Tibial artery (tissue), 4 donors: ENCODE results near the gene PPP2R2C.

Experiments
- DNase-seq, 2 donors: peaks; one replicate each; pipeline ENCODE4 v3.0.0-alpha.2; 2019
- H3K27ac ChIP-seq, 2 donors: fragments of 200-600 bp; sonication (generic) in 1 of 2; 1 replicate in 1 of 2; 2 replicates in 1 of 2; pipeline ENCODE4 v1.5.1; 2018 to 2019; ENCODE audit warnings: mild to moderate bottlenecking in 1 of 2
- H3K27me3 ChIP-seq, 2 donors: fragments of 200-600 bp; sonication (generic) in 1 of 2; one replicate each; pipeline versions ENCODE4 v1.5.1 to v1.6.0; 2016 to 2019
- H3K36me3 ChIP-seq, 3 donors: fragments of 200-600 bp; sonication (generic) in 2 of 3; one replicate each; pipeline ENCODE4 v1.5.1; 2016 to 2019; ENCODE audit warnings: mild to moderate bottlenecking in 2 of 3
- H3K4me1 ChIP-seq, 4 donors: fragments of 200-600 bp; sonication (generic) in 2 of 4; 1 replicate in 3 of 4; 2 replicates in 1 of 4; pipeline ENCODE4 v1.5.1; 2016 to 2019
- H3K4me3 ChIP-seq, 2 donors: fragments of 200-600 bp; sonication (generic) in 1 of 2; 1 replicate in 1 of 2; 2 replicates in 1 of 2; pipeline ENCODE4 v1.5.1; 2018 to 2019; ENCODE audit warnings: mild to moderate bottlenecking in 2 of 2
- H3K9me3 ChIP-seq, 3 donors: fragments of 200-600 bp; sonication (generic) in 1 of 3; one replicate each; pipeline ENCODE4 v1.5.1; 2016 to 2019
- intact Hi-C: fragments of 100-400 bp; cut with DNase I; formaldehyde crosslinking; loops from one replicate; pipeline ENCODE4 v1.15.0; 2023; ENCODE audit warnings: low total_unique reads
- TF ChIP-seq, protein P1 (sequence below), 2 experiments: fragments of 200-600 bp in 1 of 2; fragments of 450-650 bp in 1 of 2; IDR thresholded peaks; one replicate each; pipeline ENCODE4 v1.5.1; 2017 to 2019; ENCODE audit warnings: antibody characterized with exemption in 2 of 2, mild to moderate bottlenecking in 1 of 2, moderate library complexity in 1 of 2

Gene PPP2R2C

DNA sequence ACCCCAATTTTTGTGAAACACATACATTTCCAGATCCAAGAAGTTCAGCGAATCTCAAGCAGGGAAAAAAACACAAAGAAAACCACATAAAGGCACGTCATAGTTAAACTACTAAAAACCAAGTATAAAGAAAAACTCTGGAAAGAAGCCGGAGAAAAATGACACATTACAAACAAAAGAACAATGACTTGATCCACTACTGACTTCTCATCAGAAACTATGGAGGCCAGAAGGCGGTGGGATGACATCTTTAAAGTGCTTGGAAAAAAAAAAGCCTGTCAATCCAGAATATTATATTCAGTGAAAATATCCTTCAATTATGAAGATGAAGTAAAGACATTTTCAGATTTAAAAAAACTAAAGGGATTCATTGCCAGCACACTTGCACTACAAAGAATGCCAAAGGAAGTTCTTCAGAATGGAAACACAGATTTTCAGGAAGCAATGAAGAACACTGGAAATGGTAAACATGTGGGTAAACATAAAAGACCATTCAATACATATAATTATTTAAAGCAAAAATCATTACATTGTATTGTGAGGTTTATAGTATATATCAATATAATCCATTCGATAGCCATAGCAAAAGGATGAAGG lies 32.6 kb upstream of the PPP2R2C start:
- intact Hi-C loops, result no loop called here

DNA sequence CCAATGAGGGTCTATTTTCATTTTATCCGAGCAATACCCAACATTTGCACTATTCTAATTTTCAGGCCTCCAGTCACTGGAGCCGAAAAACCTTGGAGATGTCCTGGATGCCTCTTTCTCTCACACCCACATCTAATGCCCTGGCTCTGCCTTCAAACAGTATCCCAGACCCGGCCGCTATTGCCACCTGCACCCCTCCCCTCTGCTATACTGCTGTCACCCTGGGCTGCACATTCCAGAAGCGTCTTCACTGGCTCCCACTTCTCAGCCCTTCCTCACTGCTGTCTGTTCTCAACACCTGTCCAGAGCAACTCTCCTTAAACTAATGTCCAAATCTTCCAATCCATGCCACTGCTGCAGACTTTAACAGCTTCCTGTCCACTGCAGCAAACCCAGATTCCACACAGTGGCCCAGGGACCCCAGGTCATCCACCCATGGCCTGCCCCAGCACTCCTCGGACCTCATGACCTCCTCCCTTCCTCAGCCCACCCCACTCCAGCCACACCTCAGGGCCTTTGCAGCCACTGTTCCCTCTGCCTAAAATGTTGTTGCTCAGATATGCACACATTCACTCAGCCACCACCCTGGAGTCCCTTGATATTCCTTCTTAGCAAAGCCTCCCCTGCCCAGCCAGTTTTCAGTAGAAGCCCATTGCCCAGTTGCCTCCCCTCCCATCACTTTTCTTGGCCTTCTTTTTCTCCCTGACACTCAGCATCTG lies 30.5 kb upstream of the PPP2R2C start:
- Histone ChIP-seq H3K4me3 (no peak overlapping the region), H3K36me3 (no peaks in the 10 kb centered on the region), H3K9me3 (peaks cover 0 to 34% (median 5%) of the 10 kb centered on the region in 3 donors), H3K4me1 (no peaks in the 10 kb centered on the region), H3K27ac (no peak overlapping the region), H3K27me3 (peaks cover 0 to 16% of the 10 kb centered on the region in 2 donors)
- intact Hi-C loops, result no loop called here
- TF ChIP-seq, protein P1, sequence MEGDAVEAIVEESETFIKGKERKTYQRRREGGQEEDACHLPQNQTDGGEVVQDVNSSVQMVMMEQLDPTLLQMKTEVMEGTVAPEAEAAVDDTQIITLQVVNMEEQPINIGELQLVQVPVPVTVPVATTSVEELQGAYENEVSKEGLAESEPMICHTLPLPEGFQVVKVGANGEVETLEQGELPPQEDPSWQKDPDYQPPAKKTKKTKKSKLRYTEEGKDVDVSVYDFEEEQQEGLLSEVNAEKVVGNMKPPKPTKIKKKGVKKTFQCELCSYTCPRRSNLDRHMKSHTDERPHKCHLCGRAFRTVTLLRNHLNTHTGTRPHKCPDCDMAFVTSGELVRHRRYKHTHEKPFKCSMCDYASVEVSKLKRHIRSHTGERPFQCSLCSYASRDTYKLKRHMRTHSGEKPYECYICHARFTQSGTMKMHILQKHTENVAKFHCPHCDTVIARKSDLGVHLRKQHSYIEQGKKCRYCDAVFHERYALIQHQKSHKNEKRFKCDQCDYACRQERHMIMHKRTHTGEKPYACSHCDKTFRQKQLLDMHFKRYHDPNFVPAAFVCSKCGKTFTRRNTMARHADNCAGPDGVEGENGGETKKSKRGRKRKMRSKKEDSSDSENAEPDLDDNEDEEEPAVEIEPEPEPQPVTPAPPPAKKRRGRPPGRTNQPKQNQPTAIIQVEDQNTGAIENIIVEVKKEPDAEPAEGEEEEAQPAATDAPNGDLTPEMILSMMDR (IDR thresholded peaks at IDR 0.05), result no peak
- DNase-seq, result no peak

More for the DNA sequence above, 32.6 kb upstream of the PPP2R2C start:
- TF ChIP-seq, protein P1 (IDR thresholded peaks at IDR 0.05), result no peak
- H3K36me3 ChIP-seq, result no peaks in the 10 kb centered on the region
- H3K27ac ChIP-seq, result no peak overlapping the region
- H3K4me1 ChIP-seq, result no peaks in the 10 kb centered on the region
- no peak for DNase-seq
- no peak overlapping the region for H3K4me3 ChIP-seq
- peaks cover 0 to 34% (median 5%) of the 10 kb centered on the region in 3 donors for H3K9me3 ChIP-seq
- H3K27me3 ChIP-seq, result peaks cover 0 to 14% of the 10 kb centered on the region in 2 donors

DNA sequence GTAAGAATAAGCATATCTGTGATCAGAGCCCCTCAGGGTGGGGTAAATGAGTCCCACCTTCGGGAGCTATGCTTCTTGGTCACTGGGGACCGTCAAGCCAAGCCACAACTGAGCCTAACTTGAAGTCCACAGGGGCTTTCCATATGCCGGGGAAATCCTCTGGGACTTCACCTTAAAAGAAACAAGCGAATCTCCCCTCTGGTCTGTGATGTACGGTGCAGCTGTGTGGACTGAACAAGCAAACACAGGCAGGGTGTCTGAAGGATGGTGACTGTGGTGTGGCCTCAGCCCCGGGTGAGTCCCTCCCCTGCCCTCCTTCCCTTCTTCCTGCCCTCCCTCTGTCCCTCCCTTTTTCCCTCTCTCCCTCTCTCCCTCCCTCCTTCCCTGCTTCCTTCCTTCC lies 29.7 kb upstream of the PPP2R2C start:
- H3K9me3 ChIP-seq, result peaks cover 0 to 32% (median 5%) of the 10 kb centered on the region in 3 donors
- no peak overlapping the region for H3K4me3 ChIP-seq
- H3K36me3 ChIP-seq, result no peaks in the 10 kb centered on the region
- peaks cover 0 to 16% of the 10 kb centered on the region in 2 donors for H3K27me3 ChIP-seq
- H3K4me1 ChIP-seq, result no peaks in the 10 kb centered on the region
- intact Hi-C loops, result no loop called here
- DNase-seq, result no peak
- no peak overlapping the region for H3K27ac ChIP-seq
- TF ChIP-seq, protein P1 (IDR thresholded peaks at IDR 0.05), result no peak

DNA sequence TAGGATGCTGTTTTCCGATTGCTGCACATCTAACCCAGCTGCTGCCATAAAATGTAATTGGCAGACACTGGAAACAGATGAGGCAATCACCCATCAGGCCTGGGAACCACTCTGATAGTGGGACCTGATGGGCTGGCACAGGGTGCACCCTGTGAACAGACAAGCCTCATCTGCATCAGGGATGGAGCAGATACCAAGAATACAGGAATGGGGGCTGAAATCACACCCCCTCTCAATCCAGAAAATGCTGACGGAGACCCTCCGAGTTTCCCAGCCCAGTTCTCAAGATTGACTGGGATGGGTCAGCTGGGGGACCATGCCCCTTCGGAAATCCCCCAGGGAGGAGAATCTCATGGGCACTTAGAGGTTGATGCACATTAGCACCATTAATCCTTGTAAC lies 28.8 kb upstream of the PPP2R2C start:
- H3K36me3 ChIP-seq, result no peaks in the 10 kb centered on the region
- H3K27me3 ChIP-seq, result peaks cover 0 to 16% of the 10 kb centered on the region in 2 donors
- no peak overlapping the region for H3K27ac ChIP-seq
- no peak for DNase-seq
- no peak overlapping the region for H3K4me3 ChIP-seq
- TF ChIP-seq, protein P1 (IDR thresholded peaks at IDR 0.05), result no peak
- no peaks in the 10 kb centered on the region for H3K4me1 ChIP-seq
- intact Hi-C loops, result no loop called here
- peaks cover 0 to 25% (median 5%) of the 10 kb centered on the region in 3 donors for H3K9me3 ChIP-seq

DNA sequence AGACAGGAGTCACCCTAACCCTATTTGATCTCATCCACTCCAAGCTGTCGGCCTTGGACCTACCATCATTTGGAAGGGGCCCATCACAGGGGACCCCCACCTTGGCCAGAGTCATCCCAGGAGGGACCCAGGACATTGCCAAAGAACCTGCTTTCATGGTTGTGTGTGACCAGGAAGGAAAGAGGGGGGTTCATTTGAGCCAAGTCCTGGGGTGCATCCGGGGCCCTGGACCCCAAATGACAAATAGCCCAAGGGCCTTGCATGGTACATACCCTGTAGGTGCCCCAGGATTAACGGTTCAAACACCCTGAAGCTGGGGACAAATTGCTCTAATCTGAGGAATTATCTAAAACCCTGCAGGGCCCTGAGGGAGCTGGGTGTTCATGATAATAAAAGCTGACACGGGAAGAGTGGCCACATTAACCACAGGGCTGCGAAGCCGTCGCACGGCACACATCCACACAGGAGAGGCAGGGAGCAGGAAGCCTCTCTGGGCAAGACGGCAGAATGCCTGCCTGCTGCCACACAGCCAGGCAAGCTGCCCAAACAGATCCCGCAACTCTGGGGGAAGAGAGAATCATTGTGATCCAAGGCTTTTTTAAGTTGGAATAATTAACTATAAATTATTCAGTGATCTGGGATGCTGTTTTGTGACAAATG lies 28.2 kb upstream of the PPP2R2C start:
- intact Hi-C loops, result no loop called here
- Histone ChIP-seq H3K27me3 (peaks cover 0 to 21% of the 10 kb centered on the region in 2 donors), H3K4me1 (no peaks in the 10 kb centered on the region), H3K27ac (no peak overlapping the region), H3K4me3 (no peak overlapping the region), H3K36me3 (no peaks in the 10 kb centered on the region), H3K9me3 (peaks cover 0 to 25% (median 5%) of the 10 kb centered on the region in 3 donors)
- TF ChIP-seq, protein P1 (IDR thresholded peaks at IDR 0.05), result no peak
- DNase-seq, result no peak
